Fibroblast of lung (primary cell): Measurements from ENCODE around the gene EIF3J.

Experiments used
- CTCF ChIP-seq, 2 donors: IDR thresholded peaks in 1 of 2; conservative IDR thresholded peaks in 1 of 2; 1 replicate in 1 of 2; 2 replicates in 1 of 2; pipeline ENCODE4 v1.5.1; 2011 to 2012; ENCODE audit warnings: low read length in 2 of 2, control low read depth in 1 of 2, inconsistent platforms in 1 of 2, low read depth in 1 of 2, mild to moderate bottlenecking in 1 of 2
- EZH2 ChIP-seq: IDR thresholded peaks from 2 replicates; pipeline ENCODE4 v1.5.1; 2012; ENCODE audit warnings: low read length, control low read depth, mild to moderate bottlenecking; ENCODE audit errors: missing control alignments

DNA sequence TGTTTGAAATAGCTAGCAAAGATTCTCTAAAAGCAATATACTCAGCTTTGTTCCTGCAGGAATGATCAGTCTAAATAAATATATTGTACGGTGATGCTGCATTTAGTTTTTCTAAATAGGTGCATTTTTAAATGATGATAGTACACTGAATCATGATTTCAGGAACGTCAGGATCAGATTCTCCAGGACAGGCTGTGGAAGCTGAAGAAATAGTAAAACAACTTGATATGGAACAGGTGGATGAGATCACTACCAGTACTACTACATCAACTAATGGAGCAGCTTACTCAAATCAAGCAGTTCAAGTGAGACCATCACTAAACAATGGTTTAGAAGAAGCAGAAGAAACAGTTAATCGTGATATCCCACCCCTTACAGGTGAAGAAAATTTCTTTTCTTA is 46.3 kb upstream of the EIF3J start:
- TF ChIP-seq CTCF (conservative IDR thresholded peaks at IDR 0.05 in 1 of 2, IDR thresholded peaks at IDR 0.05 in 1 of 2; ENCODE audit: low read depth in 1 of 2, low read length in 2 of 2) (no peak), EZH2 (no peak)
